Loucy (cell line): ENCODE results near the gene PRCP.

Source experiments
- H2AFZ ChIP-seq: fragments of 200-600 bp; sonication (generic); 2 replicates; pipeline ENCODE4 v1.6.0; 2016; ENCODE audit warnings: antibody characterized with exemption, mild to moderate bottlenecking, low read length, moderate library complexity
- H3F3A ChIP-seq: fragments of 200-600 bp; 2 replicates; pipeline ENCODE4 v1.6.0; 2016; ENCODE audit warnings: antibody characterized with exemption, low read depth, mild to moderate bottlenecking
- H3K27me3 ChIP-seq: fragments of 200-600 bp; sonication (generic); 2 replicates; pipeline ENCODE4 v1.6.1; 2014; ENCODE audit warnings: low read length, mild to moderate bottlenecking; ENCODE audit not compliant: insufficient read depth, poor library complexity, severe bottlenecking
- H3K36me3 ChIP-seq: fragments of 200-600 bp; sonication (generic); 2 replicates; pipeline ENCODE4 v1.6.1; 2016; ENCODE audit warnings: low read length; ENCODE audit not compliant: insufficient read depth
- H3K4me1 ChIP-seq: fragments of 200-600 bp; sonication (generic); 2 replicates; pipeline ENCODE4 v1.5.1; 2014; ENCODE audit warnings: low read length, mild to moderate bottlenecking; ENCODE audit not compliant: insufficient read depth, poor library complexity, severe bottlenecking
- H3K4me2 ChIP-seq: fragments of 200-600 bp; sonication (generic); 2 replicates; pipeline ENCODE4 v1.6.0; 2014; ENCODE audit warnings: antibody characterized with exemption, low read length, low read depth, mild to moderate bottlenecking; ENCODE audit not compliant: poor library complexity, severe bottlenecking
- H3K4me3 ChIP-seq: fragments of 200-600 bp; sonication (generic); 2 replicates; pipeline ENCODE4 v1.5.1; 2014; ENCODE audit warnings: low read length, mild to moderate bottlenecking, mixed read lengths; ENCODE audit not compliant: poor library complexity, severe bottlenecking
- H3K79me2 ChIP-seq: fragments of 200-600 bp; sonication (generic); 2 replicates; pipeline ENCODE4 v1.6.1; 2014; ENCODE audit warnings: low read length; ENCODE audit not compliant: insufficient read depth
- H3K9ac ChIP-seq: fragments of 200-600 bp; sonication (generic); 2 replicates; pipeline ENCODE4 v1.6.0; 2014; ENCODE audit warnings: mild to moderate bottlenecking, low read depth, low read length, moderate library complexity; ENCODE audit not compliant: poor library complexity, severe bottlenecking
- H3K9me2 ChIP-seq: fragments of 200-600 bp; sonication (generic); replicated peaks from 2 replicates; pipeline ENCODE4 v1.6.1; 2016; ENCODE audit warnings: low read depth, low read length, mixed read lengths
- H3K9me3 ChIP-seq: fragments of 200-600 bp; sonication (generic); 2 replicates; pipeline ENCODE4 v1.6.1; 2014; ENCODE audit warnings: mild to moderate bottlenecking, antibody characterized with exemption, low read length, low read depth; ENCODE audit not compliant: insufficient read depth
- H4K20me1 ChIP-seq: fragments of 200-600 bp; sonication (generic); 2 replicates; pipeline ENCODE4 v1.6.0; 2014; ENCODE audit warnings: antibody characterized with exemption, low read length, mild to moderate bottlenecking; ENCODE audit not compliant: insufficient read depth, poor library complexity, severe bottlenecking
- EZH2phosphoT487 ChIP-seq: fragments of 200-600 bp; IDR thresholded peaks from 2 replicates; pipeline ENCODE4 v1.6.1; 2018; ENCODE audit warnings: antibody characterized with exemption, mild to moderate bottlenecking, moderate library complexity, borderline replicate concordance
- TF ChIP-seq, protein P1 (sequence below): fragments of 200-600 bp; sonication (generic); conservative IDR thresholded peaks from 2 replicates; pipeline ENCODE4 v1.5.1; 2014; ENCODE audit warnings: mild to moderate bottlenecking, antibody characterized with exemption, low read length

The PRCP gene

DNA sequence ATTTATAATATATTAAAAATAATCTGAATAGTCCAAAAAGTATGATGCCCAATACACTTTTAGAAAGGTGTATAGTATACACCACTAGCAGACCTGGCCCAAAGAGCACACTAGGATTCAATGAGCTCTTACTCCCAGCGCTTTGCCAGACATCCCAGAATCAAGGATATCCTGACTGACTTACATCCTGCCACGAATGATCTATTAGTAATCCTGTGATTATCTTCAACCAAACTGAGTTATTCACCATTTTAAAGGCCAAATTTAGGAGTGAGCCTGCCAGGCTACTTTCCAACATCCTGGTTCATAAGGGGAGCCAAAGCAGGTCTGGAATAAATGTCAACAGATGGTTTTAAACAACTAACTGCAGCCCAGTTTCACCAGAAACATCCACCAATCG, 105.7 kb downstream of the PRCP start:
- no peaks in the 10 kb centered on the region for H3K27me3 ChIP-seq
- H3K4me3 ChIP-seq = no peak overlapping the region
- H3K4me1 ChIP-seq = no peaks in the 10 kb centered on the region
- H3K9me2 ChIP-seq = no peaks in the 10 kb centered on the region
- H3K9ac ChIP-seq = no peak overlapping the region
- no peaks in the 10 kb centered on the region for H4K20me1 ChIP-seq
- no peaks in the 10 kb centered on the region for H3K36me3 ChIP-seq
- no peaks in the 10 kb centered on the region for H3K79me2 ChIP-seq
- H3K4me2 ChIP-seq = no peak overlapping the region
- H2AFZ ChIP-seq = no peak overlapping the region
- TF ChIP-seq EZH2phosphoT487 = no peak
- TF ChIP-seq, protein P1, sequence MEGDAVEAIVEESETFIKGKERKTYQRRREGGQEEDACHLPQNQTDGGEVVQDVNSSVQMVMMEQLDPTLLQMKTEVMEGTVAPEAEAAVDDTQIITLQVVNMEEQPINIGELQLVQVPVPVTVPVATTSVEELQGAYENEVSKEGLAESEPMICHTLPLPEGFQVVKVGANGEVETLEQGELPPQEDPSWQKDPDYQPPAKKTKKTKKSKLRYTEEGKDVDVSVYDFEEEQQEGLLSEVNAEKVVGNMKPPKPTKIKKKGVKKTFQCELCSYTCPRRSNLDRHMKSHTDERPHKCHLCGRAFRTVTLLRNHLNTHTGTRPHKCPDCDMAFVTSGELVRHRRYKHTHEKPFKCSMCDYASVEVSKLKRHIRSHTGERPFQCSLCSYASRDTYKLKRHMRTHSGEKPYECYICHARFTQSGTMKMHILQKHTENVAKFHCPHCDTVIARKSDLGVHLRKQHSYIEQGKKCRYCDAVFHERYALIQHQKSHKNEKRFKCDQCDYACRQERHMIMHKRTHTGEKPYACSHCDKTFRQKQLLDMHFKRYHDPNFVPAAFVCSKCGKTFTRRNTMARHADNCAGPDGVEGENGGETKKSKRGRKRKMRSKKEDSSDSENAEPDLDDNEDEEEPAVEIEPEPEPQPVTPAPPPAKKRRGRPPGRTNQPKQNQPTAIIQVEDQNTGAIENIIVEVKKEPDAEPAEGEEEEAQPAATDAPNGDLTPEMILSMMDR = no peak
- H3K9me3 ChIP-seq = no peaks in the 10 kb centered on the region
- H3F3A ChIP-seq = no peaks in the 10 kb centered on the region

DNA sequence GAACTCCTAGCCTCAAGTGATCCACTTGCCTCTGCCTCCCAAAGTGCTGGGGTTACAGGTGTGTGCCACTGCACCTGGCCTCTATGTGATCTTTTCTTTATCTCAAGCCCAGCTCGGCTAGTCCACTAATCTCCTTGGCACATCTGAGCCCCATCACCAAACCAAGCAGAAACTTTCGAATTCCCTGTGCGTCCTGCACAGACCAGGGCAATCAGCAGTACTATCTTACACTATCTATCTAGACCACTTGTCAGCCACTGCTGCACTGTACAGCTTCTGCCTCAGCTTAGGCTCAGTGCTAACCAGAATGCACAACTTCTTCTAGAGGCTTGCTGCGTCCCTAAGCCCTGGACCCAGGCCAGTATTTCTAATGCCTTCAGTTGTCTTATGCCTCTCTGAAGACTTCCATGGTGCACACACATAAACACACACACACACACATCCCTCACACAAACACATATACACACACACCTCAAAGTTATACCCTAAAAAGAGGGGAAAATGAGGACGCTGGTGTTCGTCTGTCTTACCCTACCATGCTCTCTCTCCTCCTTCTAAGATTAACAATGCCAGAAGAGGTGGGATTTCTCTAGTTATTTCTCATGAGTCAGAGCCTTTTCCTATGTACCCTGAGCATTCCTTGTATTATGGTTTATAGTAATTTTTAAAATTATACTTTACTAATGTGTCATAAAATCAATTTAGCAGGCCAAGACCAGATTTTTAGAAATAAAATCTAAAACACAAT, 107.2 kb downstream of the PRCP start:
- H3K4me1 ChIP-seq = no peaks in the 10 kb centered on the region
- H4K20me1 ChIP-seq = no peaks in the 10 kb centered on the region
- H3K4me2 ChIP-seq = no peak overlapping the region
- H3K36me3 ChIP-seq = no peaks in the 10 kb centered on the region
- no peak overlapping the region for H3K4me3 ChIP-seq
- H3K9me3 ChIP-seq = no peaks in the 10 kb centered on the region
- H2AFZ ChIP-seq = no peak overlapping the region
- H3F3A ChIP-seq = no peaks in the 10 kb centered on the region
- H3K9ac ChIP-seq = no peak overlapping the region
- no peaks in the 10 kb centered on the region for H3K79me2 ChIP-seq
- TF ChIP-seq, protein P1 = no peak
- no peak for TF ChIP-seq EZH2phosphoT487
- H3K9me2 ChIP-seq = no peaks in the 10 kb centered on the region
- H3K27me3 ChIP-seq = no peaks in the 10 kb centered on the region

DNA sequence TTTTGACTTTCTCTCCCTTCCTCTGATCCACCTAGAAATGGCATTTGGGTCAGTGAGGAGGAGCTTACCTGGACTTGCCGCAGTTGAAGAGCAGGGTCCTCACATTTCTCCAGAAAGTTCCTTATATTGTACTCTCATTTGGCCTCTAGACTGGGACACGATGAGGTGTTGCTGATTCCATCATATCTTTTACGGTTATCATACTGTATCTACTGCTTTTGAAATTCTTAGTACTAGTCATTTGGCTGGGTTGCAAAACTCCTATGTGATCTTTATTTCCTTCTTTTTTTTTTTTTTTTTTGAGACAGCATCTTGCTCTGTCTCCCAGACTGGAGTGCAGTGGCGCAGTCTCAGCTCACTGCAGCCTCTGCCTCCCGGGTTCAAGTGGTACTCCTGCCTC, 107.9 kb downstream of the PRCP start:
- H4K20me1 ChIP-seq = no peaks in the 10 kb centered on the region
- TF ChIP-seq, protein P1 = no peak
- TF ChIP-seq EZH2phosphoT487 = no peak
- H3K9me3 ChIP-seq = no peaks in the 10 kb centered on the region
- no peak overlapping the region for H3K4me2 ChIP-seq
- H3K36me3 ChIP-seq = no peaks in the 10 kb centered on the region
- no peaks in the 10 kb centered on the region for H3K4me1 ChIP-seq
- no peaks in the 10 kb centered on the region for H3F3A ChIP-seq
- no peak overlapping the region for H3K4me3 ChIP-seq
- H3K9me2 ChIP-seq = no peaks in the 10 kb centered on the region
- no peaks in the 10 kb centered on the region for H3K79me2 ChIP-seq
- H3K27me3 ChIP-seq = no peaks in the 10 kb centered on the region
- no peak overlapping the region for H3K9ac ChIP-seq
- H2AFZ ChIP-seq = no peak overlapping the region
